HG03025 (cell line): Measurements from ENCODE around the gene IRF5.

ENCODE experiments used
- ATAC-seq: cut with Tn5 transposase; IDR thresholded peaks from one replicate; pipeline ENCODE4 v1.9.1; 2021; ENCODE audit warnings: mild to moderate bottlenecking, moderate library complexity; ENCODE audit not compliant: unreplicated experiment, low FRiP score

Gene IRF5, protein sequence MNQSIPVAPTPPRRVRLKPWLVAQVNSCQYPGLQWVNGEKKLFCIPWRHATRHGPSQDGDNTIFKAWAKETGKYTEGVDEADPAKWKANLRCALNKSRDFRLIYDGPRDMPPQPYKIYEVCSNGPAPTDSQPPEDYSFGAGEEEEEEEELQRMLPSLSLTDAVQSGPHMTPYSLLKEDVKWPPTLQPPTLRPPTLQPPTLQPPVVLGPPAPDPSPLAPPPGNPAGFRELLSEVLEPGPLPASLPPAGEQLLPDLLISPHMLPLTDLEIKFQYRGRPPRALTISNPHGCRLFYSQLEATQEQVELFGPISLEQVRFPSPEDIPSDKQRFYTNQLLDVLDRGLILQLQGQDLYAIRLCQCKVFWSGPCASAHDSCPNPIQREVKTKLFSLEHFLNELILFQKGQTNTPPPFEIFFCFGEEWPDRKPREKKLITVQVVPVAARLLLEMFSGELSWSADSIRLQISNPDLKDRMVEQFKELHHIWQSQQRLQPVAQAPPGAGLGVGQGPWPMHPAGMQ

DNA sequence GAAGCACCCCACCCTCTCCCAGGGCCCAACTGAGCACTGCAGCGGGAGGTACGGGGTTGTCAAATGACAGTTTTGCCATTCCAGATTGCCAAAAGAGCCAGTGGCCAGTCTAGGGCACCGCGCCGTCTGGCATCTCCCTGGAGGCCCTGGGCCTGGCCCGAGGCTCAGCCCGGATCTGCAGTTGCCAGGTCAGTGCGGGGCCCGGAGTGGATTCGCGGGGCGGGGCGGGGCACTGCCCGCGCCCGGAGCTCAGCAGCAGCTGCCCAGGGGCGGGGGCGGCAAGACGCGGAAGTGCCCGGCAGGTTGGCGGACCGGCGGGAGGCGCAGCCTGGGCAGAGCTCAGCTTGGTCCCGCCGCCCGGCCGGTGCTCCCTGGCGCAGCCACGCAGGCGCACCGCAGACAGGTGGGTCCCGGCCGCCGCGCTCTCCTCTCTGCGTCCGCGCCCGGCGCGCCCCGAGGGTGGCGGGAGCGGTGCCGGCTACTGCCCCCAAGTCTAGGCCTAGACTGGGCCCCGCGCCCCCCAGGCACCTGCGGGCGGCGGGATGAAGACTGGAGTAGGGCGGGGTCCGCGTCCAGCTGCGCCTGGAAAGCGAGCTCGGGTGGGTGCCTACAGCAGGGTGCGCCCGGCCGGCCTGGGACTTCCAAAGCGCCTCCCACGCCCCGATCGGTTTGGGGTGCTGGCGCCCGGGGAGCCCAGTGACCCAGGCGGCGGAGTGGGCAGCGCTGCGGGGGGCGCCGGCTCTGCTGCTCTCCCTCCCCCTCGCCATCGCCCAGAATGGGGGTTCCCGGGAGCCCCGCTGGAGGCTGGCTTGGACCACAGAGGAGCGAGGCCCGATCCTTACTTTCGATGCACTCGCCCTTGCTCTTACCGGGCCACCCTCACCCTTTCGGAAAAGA is at the start of gene IRF5:
IRF5 (plus strand) TSS at position 281 of the 897 bp plus-strand sequence. CDS start 4,155 bp downstream, outside the sequence.
- ATAC-seq, result no peak

DNA sequence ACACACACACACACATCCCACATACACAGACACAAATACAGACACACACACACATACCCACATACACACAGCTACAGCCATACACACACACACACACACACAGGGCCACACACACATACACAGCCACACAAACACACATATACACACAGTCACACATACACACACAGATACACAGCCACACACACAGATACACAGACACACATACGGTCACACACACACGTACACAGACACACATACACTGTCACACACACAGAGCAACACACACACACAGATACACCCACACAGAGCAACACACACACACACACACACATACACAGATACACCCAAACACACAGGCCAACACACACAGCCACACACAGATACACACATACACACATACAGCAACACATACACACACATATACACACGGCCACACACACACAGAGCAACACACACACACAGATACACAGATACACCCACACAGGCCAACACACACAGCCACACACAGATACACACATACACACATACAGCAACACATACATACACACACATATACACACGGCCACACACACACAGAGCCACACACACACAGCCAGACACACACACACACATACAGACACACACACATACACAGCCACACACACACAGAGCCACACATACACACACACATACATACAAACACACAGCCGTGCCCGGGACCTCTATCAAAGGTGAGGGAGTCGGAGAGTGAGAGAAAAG is 49.5 kb upstream of the IRF5 start:
- no peak for ATAC-seq

DNA sequence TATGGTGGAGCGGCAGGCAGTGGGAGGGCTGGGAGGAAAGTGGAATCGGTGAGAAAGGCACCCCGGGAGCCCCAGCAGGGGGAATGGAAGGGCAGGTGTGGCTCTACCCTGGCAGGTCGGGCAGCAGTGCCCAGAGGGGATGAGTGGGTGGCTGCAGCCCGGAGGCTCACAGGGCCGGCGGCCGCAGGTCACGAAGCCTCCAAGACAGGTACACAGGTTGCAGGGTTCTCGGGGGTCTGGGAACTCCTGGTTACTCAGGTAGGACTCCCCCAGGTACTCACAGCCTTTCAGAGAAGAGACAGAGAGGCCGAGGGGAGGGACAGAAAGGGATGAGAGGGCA is 49.0 kb upstream of the IRF5 start:
- no peak for ATAC-seq

DNA sequence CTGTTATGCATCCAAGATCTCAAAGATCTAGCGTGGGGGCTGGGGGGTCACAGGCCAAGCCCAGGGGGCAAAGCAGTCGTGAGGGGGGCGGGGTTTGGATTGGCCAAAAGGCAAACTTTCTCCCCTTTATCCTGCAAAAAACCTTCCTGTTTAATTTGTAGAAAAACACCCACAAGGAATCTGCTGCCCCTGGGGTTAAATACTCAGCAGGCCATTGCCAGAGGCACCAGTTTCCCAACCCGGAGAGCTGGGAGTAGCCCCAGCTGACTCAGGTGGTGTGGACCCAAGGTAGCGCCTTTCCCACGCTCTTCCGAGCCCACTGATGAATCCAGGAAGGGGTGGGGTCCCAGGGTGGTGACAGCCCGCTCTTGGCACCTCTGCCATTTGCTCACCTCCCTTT is 48.6 kb upstream of the IRF5 start:
- ATAC-seq, result no peak

DNA sequence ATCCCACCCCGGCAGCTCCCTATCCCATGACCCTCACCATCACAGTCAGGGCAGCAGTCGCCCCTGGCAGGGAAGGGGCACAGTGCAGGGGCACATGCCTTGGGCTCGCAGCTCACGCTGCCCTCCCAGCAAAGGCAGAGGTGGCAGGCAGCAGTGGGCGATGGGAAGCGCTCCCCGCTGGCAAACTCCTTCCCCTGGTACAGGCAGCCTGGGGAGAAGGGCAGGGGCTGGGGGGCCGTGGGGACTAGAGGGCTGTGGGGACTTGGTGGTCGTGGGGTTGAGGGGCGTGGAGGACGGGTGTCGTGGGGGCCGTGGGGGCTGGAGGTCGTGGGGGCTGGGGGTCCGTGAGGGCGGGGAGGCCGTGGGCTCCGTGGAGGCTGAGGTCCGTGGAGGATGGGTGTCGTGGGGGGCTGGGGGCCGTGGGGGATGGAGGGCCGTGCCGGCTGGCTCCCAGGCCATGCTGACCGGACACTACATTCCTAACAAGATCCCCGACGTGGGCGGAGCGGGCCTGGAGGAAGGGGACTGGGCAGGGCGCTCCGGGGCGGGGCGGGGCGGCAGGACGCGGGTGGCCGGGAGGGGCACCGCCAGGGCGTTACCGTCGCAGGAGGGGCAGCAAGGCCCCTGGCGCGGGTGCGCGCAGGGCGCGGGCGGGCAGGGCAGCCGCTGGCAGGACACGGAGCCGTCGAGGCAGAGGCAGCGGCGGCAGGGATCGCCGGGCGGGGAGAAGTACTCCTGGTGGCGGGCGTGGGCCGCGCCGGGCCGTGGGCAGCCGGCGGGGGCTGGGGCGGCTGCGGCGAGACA is 47.2 kb upstream of the IRF5 start:
- no peak for ATAC-seq

DNA sequence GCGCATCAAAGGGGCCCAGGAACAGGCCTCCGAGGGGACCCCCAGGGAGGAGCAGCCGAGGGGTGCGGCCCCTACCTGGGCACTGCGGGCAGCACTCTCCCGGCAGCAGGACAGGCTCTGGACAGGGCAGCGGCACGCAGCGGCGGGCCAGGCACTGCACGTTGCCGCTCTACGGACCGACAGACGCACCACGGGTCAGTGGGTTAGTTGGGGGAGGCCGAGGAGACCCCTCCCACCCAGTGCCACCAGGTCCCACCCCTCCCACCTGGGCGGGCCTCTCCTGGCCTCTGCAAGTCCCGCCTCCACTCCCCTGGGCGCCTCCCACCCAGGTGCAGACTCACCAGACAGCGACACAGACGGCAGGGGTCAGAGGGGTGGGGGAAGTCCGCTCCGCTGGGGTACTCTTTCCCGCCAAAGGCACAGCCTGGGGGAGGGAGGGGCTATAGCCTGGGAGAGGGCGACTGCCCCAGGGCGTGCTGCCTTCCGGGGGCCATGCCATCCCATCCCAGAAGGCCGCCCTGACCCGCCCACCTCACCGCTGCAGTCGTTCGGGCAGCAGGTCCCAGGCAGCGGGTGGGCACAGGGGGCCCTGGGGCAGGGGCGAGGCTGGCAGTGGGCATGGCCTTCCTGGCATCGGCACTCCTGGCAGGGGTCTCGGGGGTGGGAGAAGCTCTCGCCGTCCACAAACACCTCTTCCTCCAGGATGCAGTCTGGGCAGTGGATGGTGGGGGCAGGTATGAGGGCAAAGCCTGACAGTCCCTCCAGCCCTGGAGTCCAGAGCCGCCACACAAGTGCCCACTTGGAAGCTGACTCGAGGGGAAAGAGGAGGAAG is 46.4 kb upstream of the IRF5 start:
- no peak for ATAC-seq

DNA sequence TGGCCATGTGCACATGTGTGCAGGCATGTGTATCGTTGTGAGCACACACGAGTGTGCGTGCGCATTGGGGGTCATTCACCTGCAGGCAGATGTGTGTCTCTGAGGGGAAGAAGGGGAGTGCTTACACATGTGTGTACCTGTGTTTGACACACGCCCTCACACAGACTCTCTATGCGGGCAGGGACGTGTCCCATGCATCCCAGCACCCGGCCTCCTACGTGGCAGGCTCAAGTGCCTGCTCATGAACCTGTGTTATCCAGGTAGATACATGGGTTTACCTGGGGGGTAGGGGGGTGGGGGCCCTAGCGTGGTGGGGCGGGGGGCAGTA is 45.8 kb upstream of the IRF5 start:
- no peak for ATAC-seq

DNA sequence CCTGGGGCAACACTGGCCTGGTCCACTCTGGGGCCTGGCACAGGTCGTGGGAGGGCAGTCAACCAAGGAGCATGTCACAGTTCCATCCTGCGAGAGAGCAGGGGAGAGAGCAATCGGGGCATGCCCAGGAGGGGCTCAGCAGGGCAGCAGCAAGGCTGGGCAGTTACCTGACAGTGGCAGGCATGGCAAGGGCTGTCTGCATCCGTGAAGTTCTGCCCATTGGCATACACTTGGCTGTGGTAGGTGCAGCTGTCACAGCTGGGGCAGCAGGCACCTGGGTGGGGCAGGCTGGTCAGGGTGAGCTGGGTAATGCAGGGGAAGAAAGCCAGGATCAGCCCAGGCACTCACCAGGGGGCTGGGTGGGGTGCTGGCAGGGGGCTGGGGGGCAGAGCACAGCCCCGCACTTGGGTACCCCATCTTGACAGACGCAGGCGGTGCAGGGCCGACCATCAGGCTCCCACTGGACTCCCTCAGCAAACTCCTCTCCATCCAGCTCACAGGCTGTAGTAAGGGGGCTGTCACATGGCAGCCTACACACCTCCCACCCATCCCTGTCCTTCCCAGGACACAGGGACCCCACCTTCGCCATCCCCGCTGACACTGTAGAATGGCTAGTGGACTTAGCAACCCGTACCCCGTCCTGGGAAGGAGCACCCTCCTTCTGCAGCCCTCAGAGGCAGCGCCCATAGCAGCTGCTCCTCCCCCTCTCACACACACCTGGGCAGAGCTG is 45.0 kb upstream of the IRF5 start:
- ATAC-seq, result no peak

DNA sequence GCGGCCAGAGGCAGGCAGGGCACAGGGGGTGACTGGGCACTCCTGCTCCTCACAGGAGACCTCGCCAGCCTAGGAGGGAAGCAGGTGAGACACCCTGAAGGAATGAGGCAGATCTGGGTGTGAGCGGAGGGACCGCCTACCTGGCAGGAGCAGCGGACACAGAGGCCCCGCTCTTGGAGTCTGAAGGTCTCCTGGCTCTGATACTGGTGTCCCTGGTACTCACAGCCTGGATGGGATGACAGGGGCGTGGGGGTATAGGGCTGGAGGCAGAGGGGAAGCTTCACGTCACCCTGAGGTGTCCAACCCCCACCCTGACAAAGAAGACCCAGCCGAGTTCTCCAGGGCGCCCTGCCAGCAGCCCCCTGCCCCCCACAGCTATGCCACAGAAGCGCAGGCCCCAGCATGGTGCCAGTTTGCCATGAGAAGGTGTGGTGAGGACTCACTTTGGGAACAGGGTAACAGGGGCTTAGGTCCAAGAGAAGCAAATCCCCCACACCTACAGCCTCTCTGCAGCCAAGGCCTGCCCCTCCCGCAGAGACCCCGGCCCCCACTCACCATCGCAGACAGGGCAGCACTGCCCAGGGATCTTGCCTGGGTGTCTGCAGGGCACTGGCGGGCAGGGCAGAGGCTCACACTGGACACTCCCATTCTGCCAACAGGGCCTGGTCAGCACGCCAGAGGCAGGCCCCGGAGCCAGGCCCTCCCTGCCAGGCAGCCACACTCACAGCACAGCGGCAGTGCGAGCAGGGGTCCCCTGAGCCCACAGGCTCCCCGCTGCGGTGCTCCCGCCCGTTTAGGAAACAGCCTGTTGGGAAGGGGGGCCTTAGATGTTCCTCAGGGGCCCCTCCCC is 44.3 kb upstream of the IRF5 start:
- ATAC-seq, result no peak

DNA sequence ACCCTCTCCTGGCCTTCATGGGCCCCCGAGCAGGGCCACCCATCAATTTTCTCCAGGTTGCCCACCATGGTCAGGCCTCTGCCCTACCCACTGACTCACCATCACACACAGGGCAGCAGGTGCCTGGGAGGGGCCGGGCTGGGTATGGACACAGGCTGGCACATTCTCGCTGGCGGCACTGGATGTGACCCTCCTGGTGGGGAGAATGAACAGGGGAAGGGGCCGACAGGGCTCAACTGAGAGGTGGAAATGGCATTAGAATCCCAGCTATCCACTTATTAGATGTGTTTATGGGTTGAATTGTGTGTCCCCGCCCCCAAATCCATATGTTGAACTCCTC is 43.7 kb upstream of the IRF5 start:
- ATAC-seq, result no peak

DNA sequence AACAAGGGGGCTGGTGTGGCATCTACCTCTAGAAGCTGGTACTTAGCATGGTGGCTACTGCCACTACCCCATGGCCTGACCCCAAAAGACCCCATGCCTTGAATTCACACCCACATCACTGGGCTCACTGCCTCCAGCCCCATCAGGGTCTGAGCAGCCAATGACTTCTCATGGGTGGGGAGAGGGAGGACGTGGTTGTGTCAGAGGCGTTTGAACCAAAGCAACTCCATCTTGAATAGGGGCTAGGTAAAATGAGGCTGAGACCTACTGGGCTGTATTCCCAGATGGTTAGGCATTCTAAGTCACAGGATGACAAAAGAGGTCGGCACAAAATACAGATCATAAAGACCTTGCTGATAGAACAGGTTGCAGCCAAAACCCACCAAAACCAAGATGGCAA is 42.4 kb upstream of the IRF5 start:
- no peak for ATAC-seq

DNA sequence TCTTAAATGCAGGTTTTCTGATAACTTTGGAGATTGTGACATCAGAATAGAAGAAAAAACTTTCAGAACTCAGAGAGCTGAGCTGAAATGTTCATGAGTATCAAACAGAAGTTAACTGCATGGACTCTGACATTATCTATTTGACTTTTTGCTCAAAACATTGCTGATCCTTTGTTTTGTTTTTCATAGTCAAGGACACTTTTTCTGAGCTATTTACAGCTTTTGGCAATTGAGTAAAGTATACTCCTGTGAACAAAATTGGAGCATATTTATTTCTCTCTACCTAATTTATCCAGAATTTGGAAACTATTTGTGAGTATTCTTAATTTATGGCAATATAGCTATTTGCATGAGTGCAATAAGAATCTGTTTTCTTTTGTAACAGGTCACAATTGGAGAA is 38.3 kb upstream of the IRF5 start:
- no peak for ATAC-seq

DNA sequence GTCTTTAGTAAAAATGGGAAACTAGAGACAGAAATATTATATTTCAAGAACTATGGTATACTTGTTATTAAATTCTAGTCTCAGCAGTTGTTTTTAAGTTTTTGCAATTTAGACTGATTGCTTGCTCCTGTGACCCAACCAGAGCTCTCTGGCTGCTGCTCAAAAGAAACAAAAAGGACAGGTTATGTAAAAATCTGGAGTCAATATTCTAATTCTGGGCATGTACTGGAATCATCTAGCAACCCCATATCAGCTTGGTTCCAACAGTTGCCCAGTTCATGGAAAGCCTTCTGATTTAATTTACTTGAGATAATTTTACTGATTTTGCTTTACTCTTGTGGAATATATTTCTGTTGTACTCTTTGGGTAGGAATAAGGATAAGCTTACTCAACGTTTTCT is 37.5 kb upstream of the IRF5 start:
- ATAC-seq, result no peak

DNA sequence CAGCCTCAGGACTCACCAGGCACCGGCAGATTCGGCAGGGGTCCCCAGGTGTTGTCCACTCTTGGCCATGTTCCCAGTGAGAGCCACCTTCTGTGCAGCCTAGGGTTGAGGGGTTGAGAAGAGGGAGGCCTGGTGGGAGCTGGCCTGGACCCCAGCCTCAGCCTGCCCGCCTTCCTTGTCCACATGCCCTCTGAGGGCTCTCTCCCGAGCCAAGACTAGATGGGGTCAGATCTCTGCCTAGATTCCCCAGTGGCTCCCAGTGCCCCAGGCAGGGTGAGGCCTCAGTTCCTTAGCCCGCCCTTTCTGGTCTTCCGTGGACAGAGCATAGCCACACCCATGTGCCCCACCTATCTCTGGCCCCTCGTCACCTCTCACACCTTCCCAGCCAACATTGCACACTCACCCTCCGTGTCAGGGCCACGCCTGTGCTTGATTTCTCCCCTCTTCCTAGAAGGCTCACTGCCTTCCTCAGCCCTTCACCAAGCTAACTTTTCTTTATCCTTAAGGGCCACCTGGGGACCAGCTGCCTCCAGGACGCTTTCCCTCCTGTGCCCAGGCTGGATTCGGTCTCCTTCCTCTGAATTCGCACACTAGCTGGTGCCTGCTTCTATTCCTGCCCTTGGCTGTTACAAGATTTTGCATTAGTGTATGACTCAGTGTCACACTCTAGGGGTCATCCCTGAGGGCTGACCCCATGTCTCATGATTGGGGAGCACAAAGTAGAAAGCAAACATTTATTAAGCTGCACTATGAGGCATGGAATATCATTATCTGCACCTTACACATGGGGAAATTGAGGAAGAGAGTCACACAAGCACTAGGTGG is 34.8 kb upstream of the IRF5 start:
- ATAC-seq, result no peak

DNA sequence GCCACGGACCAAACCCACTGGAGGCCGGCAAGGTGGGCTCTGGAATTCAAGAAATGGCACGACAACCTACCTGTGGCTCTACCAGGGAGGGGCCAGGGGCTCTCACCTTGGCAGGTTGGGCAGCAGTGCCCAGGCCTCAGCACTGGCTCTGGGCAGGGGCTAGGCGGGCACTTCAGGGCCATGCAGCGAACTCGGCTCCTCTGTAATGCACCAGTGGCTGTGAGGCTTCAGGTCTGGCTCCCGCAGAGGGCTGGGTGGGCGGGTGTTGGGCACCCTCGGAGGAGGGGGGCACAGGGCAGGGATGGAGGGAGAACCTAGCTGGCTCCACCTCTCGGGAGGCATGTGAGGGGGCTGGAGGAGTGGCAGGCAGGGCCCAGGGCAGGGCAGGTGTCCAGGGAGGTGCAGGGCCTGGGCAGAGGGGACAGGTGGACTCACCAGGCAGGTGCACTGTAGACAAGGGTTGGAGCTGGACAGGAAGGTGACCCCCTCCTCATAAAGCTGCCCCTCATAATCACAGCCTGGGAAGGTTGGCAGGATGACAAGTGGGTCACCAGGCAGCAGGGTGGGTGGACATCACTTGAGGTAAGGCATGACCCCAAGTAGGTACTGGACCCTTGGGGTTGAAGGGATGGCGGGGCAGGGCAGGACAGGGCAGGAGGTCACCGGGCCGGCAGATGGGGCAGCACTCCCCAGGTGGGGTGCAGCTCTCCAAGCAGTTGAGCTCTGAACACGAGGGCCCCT is 33.9 kb upstream of the IRF5 start:
- no peak for ATAC-seq

DNA sequence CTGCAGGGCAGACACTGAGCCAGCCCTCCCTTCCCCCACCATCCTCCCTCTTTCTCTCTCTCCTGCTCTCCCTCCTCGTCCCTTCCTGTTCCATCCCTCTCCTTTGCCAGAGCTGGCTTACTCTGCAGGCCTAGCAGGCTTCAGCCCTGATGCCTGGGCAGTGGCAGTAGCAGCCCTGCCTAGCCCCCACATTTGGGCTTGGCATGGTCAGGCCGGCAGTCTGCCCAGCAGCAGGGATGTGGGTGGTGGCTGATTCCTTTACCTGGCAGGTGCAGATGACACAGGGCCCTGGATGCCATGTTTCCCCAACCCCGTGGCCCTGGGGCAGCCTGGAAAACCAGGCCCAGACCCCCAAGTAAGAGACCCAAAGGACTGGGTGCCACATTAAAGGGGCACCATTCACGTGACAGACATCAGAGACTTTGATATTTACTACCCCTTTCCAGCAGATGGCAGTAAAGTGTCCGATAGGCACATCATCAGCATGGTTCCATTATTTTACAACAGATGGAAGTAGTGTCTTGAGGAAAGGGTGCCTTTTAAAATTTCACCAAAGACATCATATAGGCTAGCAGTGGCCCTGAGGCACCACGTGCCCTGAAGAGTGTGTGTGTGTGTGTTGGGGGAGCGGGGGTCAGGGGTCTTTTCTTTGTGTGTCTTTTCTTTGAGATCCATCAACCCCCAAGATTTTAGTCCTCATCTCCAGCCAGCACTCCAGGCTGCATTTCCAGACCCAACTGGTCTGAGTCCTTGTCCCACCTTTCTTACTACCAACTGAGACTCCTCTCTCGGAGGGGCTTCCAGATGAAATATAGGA is 33.1 kb upstream of the IRF5 start:
- no peak for ATAC-seq
